OCI-LY3 (cell line): ENCODE results near the gene ALKBH3.

Experiments used
- CTCF ChIP-seq: fragments of 200-600, 300-600 bp; sonication (generic); IDR thresholded peaks from 2 replicates; pipeline ENCODE4 v1.5.1; 2014; ENCODE audit warnings: antibody characterized with exemption, low read length, low read depth
- EZH2phosphoT487 ChIP-seq: fragments of 200-600 bp; shearing (Covaris generic); IDR thresholded peaks from 2 replicates; pipeline ENCODE4 v1.6.1; 2018; ENCODE audit warnings: antibody characterized with exemption, mixed run types, low read depth

GRCh38 chr11:43830928-43831440 is 49.6 kb upstream of the ALKBH3 start:
- no peak for TF ChIP-seq CTCF
- no peak for TF ChIP-seq EZH2phosphoT487
